Spleen (tissue), 11 donors: ENCODE data around the gene CABP2. TPM values are rescaled to one million over a fixed set of nuclear protein-coding genes. Genes with fewer than 3 reads are reported as not detected.
"Not testable (repeated sequence)": the region's sequence is repeated elsewhere in the genome, so short reads cannot be mapped to it uniquely, and the experiment has no call there.

ENCODE experiments used
- DNase-seq: peaks from one replicate; pipeline ENCODE4 v3.0.0-alpha.2; 2020
- H3K27ac ChIP-seq, 8 donors: fragments of 200-600 bp; sonication (generic) in 7 of 8; 1 replicate in 4 of 8; 2 replicates in 4 of 8; pipeline versions ENCODE4 v1.5.0 to v1.8.0; 2016 to 2021; ENCODE audit warnings: inconsistent platforms in 4 of 8, mild to moderate bottlenecking in 4 of 8, moderate library complexity in 1 of 8
- H3K27me3 ChIP-seq, 7 donors: fragments of 200-600 bp; sonication (generic) in 6 of 7; replicated peaks in 1 of 7; 1 replicate in 4 of 7; 2 replicates in 3 of 7; pipeline versions ENCODE4 v1.5.0 to v1.8.0; 2016 to 2021; ENCODE audit warnings: inconsistent platforms in 3 of 7, mild to moderate bottlenecking in 1 of 7
- H3K36me3 ChIP-seq, 6 donors: fragments of 200-600 bp; sonication (generic) in 5 of 6; 1 replicate in 4 of 6; 2 replicates in 2 of 6; pipeline versions ENCODE4 v1.5.0 to v1.8.0; 2016 to 2021; ENCODE audit warnings: inconsistent platforms in 2 of 6
- H3K4me1 ChIP-seq, 6 donors: fragments of 200-600 bp; sonication (generic) in 5 of 6; 1 replicate in 3 of 6; 2 replicates in 3 of 6; pipeline versions ENCODE4 v1.5.0 to v1.8.0; 2016 to 2021; ENCODE audit warnings: inconsistent platforms in 3 of 6
- H3K4me3 ChIP-seq, 8 donors: fragments of 200-600 bp; sonication (generic) in 7 of 8; 1 replicate in 4 of 8; 2 replicates in 4 of 8; pipeline versions ENCODE4 v1.5.0 to v1.8.0; 2016 to 2021; ENCODE audit warnings: inconsistent platforms in 4 of 8, mild to moderate bottlenecking in 4 of 8, moderate library complexity in 2 of 8
- H3K9me3 ChIP-seq, 8 donors: fragments of 200-600 bp; sonication (generic) in 7 of 8; 1 replicate in 4 of 8; 2 replicates in 4 of 8; pipeline versions ENCODE4 v1.5.0 to v1.8.0; 2016 to 2021; ENCODE audit warnings: inconsistent platforms in 4 of 8
- POLR2A ChIP-seq, 3 donors: fragments of 450-650 bp; IDR thresholded peaks; one replicate each; pipeline ENCODE4 v1.5.1; 2017; ENCODE audit warnings: antibody characterized with exemption in 3 of 3, mild to moderate bottlenecking in 1 of 3
- POLR2AphosphoS5 ChIP-seq, 3 donors: sonication (generic); formaldehyde crosslinking; IDR thresholded peaks; one replicate each; pipeline ENCODE4 v1.5.1; 2017; ENCODE audit warnings: antibody characterized with exemption in 3 of 3
- WGBS, 5 donors: extraction: QIAGEN DNeasy Blood & Tissue Kit in 3 of 5; methylation state at CpG; one replicate each; pipeline versions ENCODE4 v1.1.5 to v1.1.7; 2013 to 2018; 5-methylcytosine and 5-hydroxymethylcytosine counted together
- intact Hi-C: fragments of 100-400 bp; cut with DNase I; formaldehyde crosslinking; loops from one replicate; pipeline ENCODE4 v1.15.0; 2023; ENCODE audit warnings: low total_unique reads
- polyA plus RNA-seq, 3 donors: library from polyadenylated mRNA; stranded (reverse); fragments of 200-250 nt; gene quantifications; one replicate each; pipeline ENCODE4 v1.2.1, GENCODE V29; 2013
- total RNA-seq, 7 donors: library from RNA; depleted of rRNA in 3 of 7; stranded (reverse); fragments of >200 nt in 3 of 7; fragmentation: NEBNext Ultra II Directional in 4 of 7; extraction: Animal tissue kit (Norgen Biotek cat#: 25700) in 4 of 7; gene quantifications; one replicate each; pipeline versions ENCODE4 v1.1.0 to v1.2.1, GENCODE V29; 2016 to 2021
- TF ChIP-seq, protein P1 (sequence below), 11 experiments: fragments of 200-600 bp in 7 of 11; fragments of 450-650 bp in 4 of 11; sonication (generic) in 4 of 11; IDR thresholded peaks in 8 of 11; conservative IDR thresholded peaks in 3 of 11; 1 replicate in 7 of 11; 2 replicates in 4 of 11; pipeline versions ENCODE4 v1.4.0 to v1.8.0; 2016 to 2021; ENCODE audit warnings: antibody characterized with exemption in 11 of 11, inconsistent platforms in 4 of 11, mild to moderate bottlenecking in 1 of 11
- donor health status: healthy with polysubstance abuse.
- donor health status: DM: no; HTN: no; CAD: no; lungs with moderate emphysema.
- donor health status: DM: no; HTN: no; CAD: no.
- donor health status: Bipolar disorder and iron deficiency.
- donor health status: healthy.
- donor health status: DM: no; HTN: no; CAD: no.
- donor health status: DM: yes; HTN: yes; CAD: no.

The CABP2 gene
- total and polyA plus RNA-seq, 10 donors: not detected

DNA sequence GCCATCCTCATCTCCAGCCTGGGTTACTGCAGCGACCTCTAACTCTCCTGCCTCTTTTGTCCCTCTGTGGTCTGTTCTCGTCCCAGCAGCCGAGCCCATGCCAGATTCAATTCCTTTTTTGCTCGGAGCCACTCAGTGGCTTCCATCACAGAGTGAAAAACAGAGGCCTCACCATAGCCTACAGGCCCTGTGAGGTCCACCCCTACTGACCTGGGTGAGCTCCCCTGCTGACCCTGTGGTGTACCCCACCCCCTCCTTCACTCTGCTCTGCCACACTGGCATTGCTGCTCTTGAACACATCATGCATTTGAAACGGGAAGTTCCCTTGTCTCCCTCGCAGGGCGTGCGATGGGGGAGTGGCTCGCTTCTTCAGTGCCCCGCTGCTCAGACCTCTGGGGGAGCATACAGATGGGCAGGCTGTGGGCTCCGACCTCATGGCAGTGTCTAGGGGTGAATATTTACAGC is 38.4 kb downstream of the CABP2 start:
- H3K36me3 ChIP-seq: peaks cover 0 to 35% (median 27%) of the 10 kb centered on the region in 6 donors
- peaks cover 31 to 66% (median 52%) of the 10 kb centered on the region in 6 donors for H3K4me1 ChIP-seq
- 20 to 31% (median 27%) methylated on average over 11 of the region's 11 CpGs for WGBS, 5 donors
- TF ChIP-seq POLR2A (IDR thresholded peaks at IDR 0.05) (no peak), POLR2AphosphoS5 (IDR thresholded peaks at IDR 0.05) (peak; percentile 29 to 80 (median 64))
- DNase-seq: peak; percentile 91
- H3K27ac ChIP-seq: peak overlapping the region; percentile 91 to 97 (median 92)
- H3K4me3 ChIP-seq: peak overlapping the region in 7 of 8 donors; percentile 11 to 81 (median 53)
- intact Hi-C loops: no loop called here
- H3K27me3 ChIP-seq: no peaks in the 10 kb centered on the region
- H3K9me3 ChIP-seq: no peaks in the 10 kb centered on the region

DNA sequence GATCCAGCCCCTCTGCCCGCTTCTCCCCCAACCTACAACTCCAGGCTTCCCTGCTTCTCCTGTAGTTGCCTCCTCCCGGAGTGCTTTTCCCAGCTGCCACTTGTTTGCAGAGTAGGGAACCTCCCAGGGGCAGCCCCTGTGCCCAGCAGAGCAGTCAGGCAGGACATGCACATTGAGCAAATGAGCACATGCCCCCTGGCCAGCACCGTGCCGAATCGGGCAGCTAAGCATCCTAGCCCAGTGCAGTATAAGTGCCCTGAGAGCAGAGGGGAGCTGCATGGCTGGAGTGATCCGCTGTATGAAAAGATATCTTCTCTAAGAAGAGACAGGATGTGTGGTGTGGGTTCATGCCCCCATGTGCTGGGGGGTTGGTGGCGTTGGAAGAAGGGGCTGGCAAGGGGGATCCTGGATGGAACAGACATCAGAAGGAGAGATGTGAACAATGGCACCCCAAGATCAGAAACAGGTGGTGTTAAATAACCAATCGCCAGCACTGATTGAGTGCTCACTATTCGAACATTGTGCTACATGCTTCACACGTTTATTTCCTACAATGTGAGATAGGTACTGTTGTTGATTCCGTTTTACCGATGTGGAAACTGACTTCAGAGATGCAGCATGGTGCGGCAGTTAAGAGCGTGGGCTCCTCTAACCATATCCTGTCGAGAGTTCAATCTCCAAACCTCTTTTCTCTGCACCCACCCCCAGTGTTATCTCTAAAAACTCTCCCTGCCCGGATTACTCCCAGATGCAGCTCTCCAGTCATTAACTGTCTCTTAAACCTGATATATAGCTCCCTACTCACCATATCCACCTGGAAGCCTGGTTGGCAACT is 39.2 kb downstream of the CABP2 start:
- no peaks in the 10 kb centered on the region for H3K27me3 ChIP-seq
- no peaks in the 10 kb centered on the region for H3K9me3 ChIP-seq
- H3K4me3 ChIP-seq: peak overlapping the region; percentile 49 to 81 (median 53)
- TF ChIP-seq, protein P1, sequence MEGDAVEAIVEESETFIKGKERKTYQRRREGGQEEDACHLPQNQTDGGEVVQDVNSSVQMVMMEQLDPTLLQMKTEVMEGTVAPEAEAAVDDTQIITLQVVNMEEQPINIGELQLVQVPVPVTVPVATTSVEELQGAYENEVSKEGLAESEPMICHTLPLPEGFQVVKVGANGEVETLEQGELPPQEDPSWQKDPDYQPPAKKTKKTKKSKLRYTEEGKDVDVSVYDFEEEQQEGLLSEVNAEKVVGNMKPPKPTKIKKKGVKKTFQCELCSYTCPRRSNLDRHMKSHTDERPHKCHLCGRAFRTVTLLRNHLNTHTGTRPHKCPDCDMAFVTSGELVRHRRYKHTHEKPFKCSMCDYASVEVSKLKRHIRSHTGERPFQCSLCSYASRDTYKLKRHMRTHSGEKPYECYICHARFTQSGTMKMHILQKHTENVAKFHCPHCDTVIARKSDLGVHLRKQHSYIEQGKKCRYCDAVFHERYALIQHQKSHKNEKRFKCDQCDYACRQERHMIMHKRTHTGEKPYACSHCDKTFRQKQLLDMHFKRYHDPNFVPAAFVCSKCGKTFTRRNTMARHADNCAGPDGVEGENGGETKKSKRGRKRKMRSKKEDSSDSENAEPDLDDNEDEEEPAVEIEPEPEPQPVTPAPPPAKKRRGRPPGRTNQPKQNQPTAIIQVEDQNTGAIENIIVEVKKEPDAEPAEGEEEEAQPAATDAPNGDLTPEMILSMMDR (IDR thresholded peaks at IDR 0.05 in 8 of 11, conservative IDR thresholded peaks at IDR 0.05 in 3 of 11): no peak
- peak in 2 of 3 donors; percentile 13 to 33 for TF ChIP-seq POLR2AphosphoS5 (IDR thresholded peaks at IDR 0.05)
- 61 to 68% (median 62%) methylated on average over 16 of the region's 16 CpGs for WGBS, 5 donors
- H3K27ac ChIP-seq: peak overlapping the region; percentile 91 to 97 (median 92)
- intact Hi-C loops: no loop called here
- H3K4me1 ChIP-seq: peaks cover 31 to 66% (median 52%) of the 10 kb centered on the region in 6 donors
- peaks cover 0 to 26% (median 18%) of the 10 kb centered on the region in 6 donors for H3K36me3 ChIP-seq
- no peak for DNase-seq

DNA sequence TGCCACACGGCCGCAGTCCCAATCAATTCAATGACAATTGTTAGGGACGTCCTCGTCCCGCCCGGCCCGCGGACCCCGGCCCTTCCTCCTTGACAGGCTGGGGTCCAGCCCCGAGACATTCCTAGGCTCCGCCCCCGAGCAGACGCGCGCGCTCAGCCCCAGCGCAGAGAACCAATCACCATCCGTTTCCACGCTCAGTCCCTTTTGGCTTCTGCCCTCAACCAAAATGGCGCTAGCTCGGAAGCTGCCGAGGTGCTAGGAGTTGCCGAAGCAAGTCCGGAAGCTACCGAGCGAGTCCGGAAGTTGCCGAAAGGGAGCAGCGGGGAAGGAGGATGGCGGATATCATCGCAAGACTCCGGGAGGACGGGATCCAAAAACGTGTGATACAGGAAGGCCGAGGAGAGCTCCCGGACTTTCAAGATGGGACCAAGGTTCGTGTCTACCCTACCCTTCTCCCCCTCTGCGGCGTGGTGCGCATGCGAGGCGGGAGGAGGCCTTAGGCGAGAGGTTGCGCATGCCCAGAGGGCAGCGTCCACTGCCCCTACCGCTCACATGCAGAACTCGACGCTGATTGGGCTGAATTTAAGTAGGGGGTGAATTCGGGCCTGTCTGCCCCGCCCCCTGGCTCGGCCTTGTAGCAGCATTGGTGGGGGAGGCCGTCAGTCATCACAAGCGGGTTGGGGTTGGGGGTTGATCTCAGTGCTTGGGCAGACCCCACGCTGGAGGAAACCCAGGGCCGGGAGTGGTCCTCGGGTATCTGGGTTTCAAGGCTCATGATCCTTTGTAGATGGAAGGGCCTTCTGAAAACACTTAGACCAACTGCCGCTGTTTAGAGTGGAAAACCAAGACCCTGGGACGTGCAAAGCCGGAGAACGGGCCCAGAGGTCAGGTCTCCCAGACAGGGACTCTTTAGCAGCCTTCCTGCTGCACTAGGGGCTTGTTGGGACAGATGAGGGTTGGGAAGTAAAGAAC is 40.1 kb downstream of the CABP2 start, which contains the start of gene AIP:
AIP (plus strand) TSS at position 200 of the 972 bp plus-strand sequence; CDS start at position 333, 133 bp downstream.
- intact Hi-C loops: no loop called here
- 8 to 10% (median 10%) methylated on average over 56 to 60 of the region's 60 CpGs for WGBS, 5 donors
- H3K36me3 ChIP-seq: peaks cover 0 to 17% (median 13%) of the 10 kb centered on the region in 6 donors
- peak within 1 kb of the TSS; percentile 49 to 81 (median 53) for H3K4me3 ChIP-seq
- peaks cover 31 to 61% (median 52%) of the 10 kb centered on the region in 6 donors for H3K4me1 ChIP-seq
- DNase-seq: peak; percentile 98
- peak in 2 of 3 donors; percentile 18 to 57 for TF ChIP-seq POLR2A (IDR thresholded peaks at IDR 0.05)
- TF ChIP-seq, protein P1 (IDR thresholded peaks at IDR 0.05 in 8 of 11, conservative IDR thresholded peaks at IDR 0.05 in 3 of 11): peak in 7 of 11 experiments; percentile 27 to 53 (median 45)
- TF ChIP-seq POLR2AphosphoS5 (IDR thresholded peaks at IDR 0.05): peak; percentile 92 to 97 (median 94)
- no peaks in the 10 kb centered on the region for H3K9me3 ChIP-seq
- H3K27me3 ChIP-seq: no peaks in the 10 kb centered on the region
- peak within 1 kb of the TSS; percentile 91 to 97 (median 92) for H3K27ac ChIP-seq

DNA sequence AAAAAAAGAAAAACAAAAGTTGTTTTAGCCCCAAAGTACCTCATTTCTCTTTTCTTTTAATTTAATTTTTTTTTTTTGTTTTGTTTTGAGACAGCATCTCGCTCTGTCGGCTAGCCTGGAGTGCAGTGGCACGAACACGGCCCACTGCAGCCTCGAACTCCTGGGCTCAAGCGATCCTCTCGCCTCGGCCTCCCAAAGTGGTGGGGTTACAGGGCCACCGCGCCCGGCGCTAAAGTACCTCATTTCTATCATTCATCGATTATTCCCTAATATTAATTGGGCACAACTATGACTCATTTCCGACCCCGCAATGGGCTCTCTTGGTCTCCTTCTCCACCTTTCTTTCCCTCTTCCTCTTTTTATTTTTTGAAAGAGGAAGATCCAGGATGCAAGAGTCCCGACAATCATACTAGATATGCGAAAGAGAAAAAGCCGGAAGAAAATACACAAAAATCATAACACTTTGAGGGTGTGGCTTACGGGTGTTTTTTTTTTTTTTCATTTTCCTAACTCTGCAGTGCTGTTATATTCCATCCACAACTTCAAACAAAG is 40.9 kb downstream of the CABP2 start:
- no peaks in the 10 kb centered on the region for H3K9me3 ChIP-seq
- H3K36me3 ChIP-seq: peaks cover 0 to 9% (median 6%) of the 10 kb centered on the region in 6 donors
- WGBS, 5 donors: 27 to 31% (median 28%) methylated on average over 19 of the region's 19 CpGs
- intact Hi-C loops: no loop called here
- peak overlapping the region; percentile 49 to 81 (median 53) for H3K4me3 ChIP-seq
- H3K27me3 ChIP-seq: no peaks in the 10 kb centered on the region
- TF ChIP-seq POLR2AphosphoS5 (IDR thresholded peaks at IDR 0.05): no peak
- peaks cover 31 to 53% (median 49%) of the 10 kb centered on the region in 6 donors for H3K4me1 ChIP-seq
- DNase-seq: no peak
- H3K27ac ChIP-seq: peak overlapping the region; percentile 91 to 97 (median 92)

GRCh38 chr11:67477344-67478050 is 45.7 kb downstream of the CABP2 start:
- WGBS, 5 donors: 75 to 84% (median 83%) methylated on average over 12 to 15 of the region's 16 CpGs
- H3K27ac ChIP-seq, H3K36me3 ChIP-seq, intact Hi-C loops, H3K9me3 ChIP-seq, H3K4me1 ChIP-seq, H3K4me3 ChIP-seq, DNase-seq, H3K27me3 ChIP-seq: not testable (repeated sequence)

DNA sequence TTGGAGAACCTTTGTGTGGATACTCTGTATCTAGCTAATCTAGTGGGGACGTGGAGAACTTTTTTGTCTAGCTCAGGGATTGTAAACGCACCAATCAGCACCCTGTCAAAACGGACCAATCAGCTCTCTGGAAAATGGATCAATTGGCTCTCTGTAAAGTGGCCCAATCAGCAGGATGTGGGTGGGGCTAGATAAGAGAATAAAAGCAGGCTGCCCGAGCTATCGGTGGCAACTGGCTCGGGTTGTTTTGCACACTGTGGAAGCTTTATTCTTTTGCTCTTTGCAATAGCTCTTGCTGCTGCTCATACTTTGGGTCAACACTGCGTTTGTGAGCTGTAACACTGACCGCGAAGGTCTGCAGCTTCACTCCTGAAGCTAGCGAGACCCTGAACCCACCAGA is 46.6 kb downstream of the CABP2 start:
- H3K4me1 ChIP-seq, H3K27ac ChIP-seq, H3K36me3 ChIP-seq, H3K4me3 ChIP-seq, H3K9me3 ChIP-seq, H3K27me3 ChIP-seq, DNase-seq, intact Hi-C loops: not testable (repeated sequence)
- WGBS, 5 donors: 77 to 92% (median 85%) methylated on average over 10 of the region's 10 CpGs
